Measurements from ENCODE around the gene ATP2B1.

The ATP2B1 gene

GRCh38 chr12:89597770-89598169 is 110.9 kb downstream of the ATP2B1 start:
- no peak for DNase-seq (ENCODE audit: low read depth in 4 of 4, low spot score in 1 of 4)

GRCh38 chr12:89597210-89597609 is 111.4 kb downstream of the ATP2B1 start:
- DNase-seq (ENCODE audit: low read depth in 4 of 4, low spot score in 1 of 4) = no peak

- no peak for DNase-seq (ENCODE audit: low read depth in 4 of 4, low spot score in 1 of 4)
Observed at GRCh38 chr12:89593873-89594272, 114.8 kb downstream of the ATP2B1 start.

GRCh38 chr12:89593233-89593632 is 115.4 kb downstream of the ATP2B1 start:
- no peak for DNase-seq (ENCODE audit: low read depth in 4 of 4, low spot score in 1 of 4)

- DNase-seq (ENCODE audit: low read depth in 4 of 4, low spot score in 1 of 4) = no peak
Observed at GRCh38 chr12:89589753-89590152, 118.9 kb downstream of the ATP2B1 start.

- no peak for DNase-seq (ENCODE audit: low read depth in 4 of 4, low spot score in 1 of 4)
Observed at GRCh38 chr12:89578499-89578898, 130.1 kb downstream of the ATP2B1 start.

GRCh38 chr12:89576572-89577220 is 131.9 kb downstream of the ATP2B1 start:
- no peak for DNase-seq (ENCODE audit: low read depth in 4 of 4, low spot score in 1 of 4)

GRCh38 chr12:89575374-89575773 is 133.3 kb downstream of the ATP2B1 start:
- no peak for DNase-seq (ENCODE audit: low read depth in 4 of 4, low spot score in 1 of 4)

GRCh38 chr12:89574736-89575208 is 133.9 kb downstream of the ATP2B1 start:
- DNase-seq (ENCODE audit: low read depth in 4 of 4, low spot score in 1 of 4) = no peak

GRCh38 chr12:89573051-89573810 is 135.4 kb downstream of the ATP2B1 start:
- no peak for DNase-seq (ENCODE audit: low read depth in 4 of 4, low spot score in 1 of 4)

GRCh38 chr12:89571491-89572195 is 137.0 kb downstream of the ATP2B1 start:
- DNase-seq (ENCODE audit: low read depth in 4 of 4, low spot score in 1 of 4) = no peak

GRCh38 chr12:89568484-89568883 is 140.2 kb downstream of the ATP2B1 start:
- no peak for DNase-seq (ENCODE audit: low read depth in 4 of 4, low spot score in 1 of 4)

- DNase-seq (ENCODE audit: low read depth in 4 of 4, low spot score in 1 of 4) = no peak
Observed at GRCh38 chr12:89567691-89568239, 140.9 kb downstream of the ATP2B1 start.

- DNase-seq (ENCODE audit: low read depth in 4 of 4, low spot score in 1 of 4) = no peak
Observed at GRCh38 chr12:89566615-89567014, 142.0 kb downstream of the ATP2B1 start.

- DNase-seq (ENCODE audit: low read depth in 4 of 4, low spot score in 1 of 4) = no peak
Observed at GRCh38 chr12:89565002-89565401, 143.6 kb downstream of the ATP2B1 start.

GRCh38 chr12:89559753-89560152 is 148.9 kb downstream of the ATP2B1 start:
- no peak for DNase-seq (ENCODE audit: low read depth in 4 of 4, low spot score in 1 of 4)

GRCh38 chr12:89556976-89557375 is 151.7 kb downstream of the ATP2B1 start:
- no peak for DNase-seq (ENCODE audit: low read depth in 4 of 4, low spot score in 1 of 4)

GRCh38 chr12:89552376-89552775 is 156.3 kb downstream of the ATP2B1 start:
- DNase-seq (ENCODE audit: low read depth in 4 of 4, low spot score in 1 of 4) = no peak

GRCh38 chr12:89551747-89552146 is 156.9 kb downstream of the ATP2B1 start:
- DNase-seq (ENCODE audit: low read depth in 4 of 4, low spot score in 1 of 4) = no peak

GRCh38 chr12:89547101-89547500 is 161.5 kb downstream of the ATP2B1 start:
- no peak for DNase-seq (ENCODE audit: low read depth in 4 of 4, low spot score in 1 of 4)

- no peak for DNase-seq (ENCODE audit: low read depth in 4 of 4, low spot score in 1 of 4)
Observed at GRCh38 chr12:89546151-89546550, 162.5 kb downstream of the ATP2B1 start.
